H7 (cell line): ENCODE results near the gene PTPN20. TPM values are rescaled to one million over a fixed set of nuclear protein-coding genes. Genes with fewer than 3 reads are reported as not detected.
"Not testable (repeated sequence)": the region's sequence is repeated elsewhere in the genome, so short reads cannot be mapped to it uniquely, and the experiment has no call there.

Source experiments
- DNase-seq: peaks from one replicate; pipeline ENCODE4 v3.0.0; 2012
- H3K27me3 ChIP-seq: 2 replicates; pipeline ENCODE4 v1.6.0; 2011; ENCODE audit warnings: mild to moderate bottlenecking, low read length; ENCODE audit not compliant: control insufficient read depth, insufficient read depth
- H3K36me3 ChIP-seq: replicated peaks from 2 replicates; pipeline ENCODE4 v1.5.1; 2011; ENCODE audit warnings: low read length; ENCODE audit not compliant: control insufficient read depth, insufficient read depth
- H3K4me3 ChIP-seq: 2 replicates; pipeline ENCODE4 v1.5.1; 2011; ENCODE audit warnings: low read depth, mild to moderate bottlenecking, control low read depth, low read length, moderate library complexity; ENCODE audit not compliant: insufficient read depth
- total RNA-seq: library from RNA; depleted of rRNA; stranded (reverse); fragments of >200 nt; shearing (Covaris generic); gene quantifications from 2 replicates; pipeline ENCODE4 v1.2.3, GENCODE V29; 2014; rRNA removed

PTPN20 gene
- total RNA-seq = not detected in 2 replicates

- not testable (repeated sequence) for H3K27me3 ChIP-seq, H3K4me3 ChIP-seq, H3K36me3 ChIP-seq
- DNase-seq = peak; percentile 0
These were observed at the start of gene PTPN20 for GRCh38 chr10:46911144-46911876. Gene PTPN20, plus strand, starts transcription at chr10:46911428. Its CDS starts 21,072 bp downstream, at chr10:46932500.

- H3K4me3 ChIP-seq, H3K36me3 ChIP-seq, H3K27me3 ChIP-seq, DNase-seq: not testable (repeated sequence)
These were observed 41.5 kb upstream of the PTPN20 start for GRCh38 chr10:46869716-46870115.

GRCh38 chr10:46871583-46871982 lies 39.6 kb upstream of the PTPN20 start:
- DNase-seq, H3K4me3 ChIP-seq, H3K27me3 ChIP-seq, H3K36me3 ChIP-seq: not testable (repeated sequence)

GRCh38 chr10:46875304-46875703 lies 35.9 kb upstream of the PTPN20 start:
- not testable (repeated sequence) for H3K36me3 ChIP-seq, DNase-seq, H3K4me3 ChIP-seq, H3K27me3 ChIP-seq

GRCh38 chr10:46876773-46877172 lies 34.5 kb upstream of the PTPN20 start:
- DNase-seq, H3K27me3 ChIP-seq, H3K36me3 ChIP-seq, H3K4me3 ChIP-seq: not testable (repeated sequence)

- not testable (repeated sequence) for H3K27me3 ChIP-seq, DNase-seq, H3K36me3 ChIP-seq, H3K4me3 ChIP-seq
These were observed 32.5 kb upstream of the PTPN20 start for GRCh38 chr10:46878761-46879160.

GRCh38 chr10:46890813-46891611 lies 20.2 kb upstream of the PTPN20 start:
- DNase-seq, H3K4me3 ChIP-seq, H3K27me3 ChIP-seq, H3K36me3 ChIP-seq: not testable (repeated sequence)

- not testable (repeated sequence) for H3K36me3 ChIP-seq, H3K27me3 ChIP-seq, H3K4me3 ChIP-seq, DNase-seq
These were observed 14.2 kb upstream of the PTPN20 start for GRCh38 chr10:46896762-46897692.

GRCh38 chr10:46901247-46901646 lies 10.0 kb upstream of the PTPN20 start:
- H3K4me3 ChIP-seq, H3K27me3 ChIP-seq, H3K36me3 ChIP-seq, DNase-seq: not testable (repeated sequence)

- not testable (repeated sequence) for H3K4me3 ChIP-seq, H3K27me3 ChIP-seq, DNase-seq, H3K36me3 ChIP-seq
These were observed 7.4 kb upstream of the PTPN20 start for GRCh38 chr10:46903874-46904273.

GRCh38 chr10:46906359-46906758 lies 4.9 kb upstream of the PTPN20 start:
- H3K36me3 ChIP-seq, H3K27me3 ChIP-seq, DNase-seq, H3K4me3 ChIP-seq: not testable (repeated sequence)

- not testable (repeated sequence) for H3K4me3 ChIP-seq, H3K36me3 ChIP-seq, H3K27me3 ChIP-seq, DNase-seq
These were observed 3.8 kb upstream of the PTPN20 start for GRCh38 chr10:46907185-46908117.

GRCh38 chr10:46922498-46922897 lies 11.3 kb downstream of the PTPN20 start:
- not testable (repeated sequence) for DNase-seq, H3K4me3 ChIP-seq

More at GRCh38 chr10:46922498-46922897, 11.3 kb downstream of the PTPN20 start:
- H3K27me3 ChIP-seq, H3K36me3 ChIP-seq: not testable (repeated sequence)
